HG02884 (cell line): ENCODE results near the gene JAKMIP1.
"Not testable (repeated sequence)": the region's sequence is repeated elsewhere in the genome, so short reads cannot be mapped to it uniquely, and the experiment has no call there.

Experiments
- ATAC-seq: cut with Tn5 transposase; IDR thresholded peaks from one replicate; pipeline ENCODE4 v1.9.1; 2021; ENCODE audit warnings: mild to moderate bottlenecking, moderate library complexity; ENCODE audit not compliant: unreplicated experiment

JAKMIP1 gene

DNA sequence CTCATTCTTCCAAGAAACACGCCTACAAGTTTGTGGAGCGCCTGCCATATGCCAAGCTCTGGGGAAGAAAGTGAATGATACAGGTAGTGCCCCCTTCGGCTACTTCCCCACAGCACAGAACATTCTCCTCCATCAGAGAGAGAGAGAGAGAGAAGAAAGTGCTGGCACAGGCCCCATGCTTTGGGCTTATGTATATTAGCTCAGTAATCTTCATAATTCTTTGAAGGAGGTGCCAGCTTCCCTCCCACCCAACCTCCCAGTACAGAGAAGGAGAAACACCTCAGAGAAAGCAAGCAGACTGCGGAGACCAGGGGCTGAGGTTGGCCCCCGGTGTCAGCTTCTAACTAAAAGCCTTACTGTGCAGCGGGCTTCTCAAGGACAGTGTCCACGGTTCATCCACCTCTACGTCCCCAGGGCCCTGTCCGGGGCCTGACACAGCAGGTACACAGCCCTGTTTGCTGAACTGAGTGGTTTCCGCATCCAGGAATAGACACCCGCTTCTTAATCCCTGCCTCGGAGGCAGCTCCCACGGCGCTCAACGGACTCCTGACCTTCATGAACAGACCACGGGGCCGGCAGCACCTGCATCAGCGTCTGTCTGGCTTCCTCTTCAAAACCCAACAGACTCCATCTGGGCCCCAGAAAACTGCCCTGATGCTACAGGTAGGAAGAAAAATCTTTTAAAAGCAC, 50.2 kb downstream of the JAKMIP1 start:
- ATAC-seq, result no peak

DNA sequence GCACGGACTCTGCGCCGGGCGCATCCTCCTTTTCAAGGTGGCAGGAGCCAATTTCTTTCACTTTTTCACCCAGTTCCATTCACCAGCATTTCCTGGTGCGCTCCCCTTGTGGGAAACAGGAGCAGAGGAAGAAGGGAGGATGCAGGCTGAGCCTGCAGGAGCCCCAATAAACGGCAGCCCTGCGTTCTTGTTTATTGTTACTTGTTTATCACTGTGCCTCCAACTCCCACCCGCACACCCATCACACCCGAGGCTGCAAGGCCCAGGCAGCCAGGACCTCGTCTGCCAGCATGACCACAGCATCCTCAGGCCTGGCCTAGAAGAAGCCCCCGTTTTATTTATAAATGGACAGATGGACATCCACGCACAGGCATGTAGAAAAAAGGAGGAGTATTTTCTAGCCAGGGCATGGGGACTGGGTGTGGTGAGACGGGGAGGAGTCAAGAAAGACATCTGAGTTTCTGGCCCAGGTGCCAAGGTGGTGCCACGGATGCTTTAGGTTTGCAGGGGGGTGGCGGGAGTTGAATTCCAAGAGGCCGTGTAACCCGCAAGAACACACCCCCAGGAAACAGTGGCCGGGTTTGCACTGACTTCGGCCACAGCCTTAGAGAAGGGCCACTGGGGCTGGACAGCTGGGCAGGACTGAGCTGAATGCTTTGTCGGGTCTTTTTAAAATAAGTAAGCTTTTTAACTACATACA, 51.7 kb downstream of the JAKMIP1 start:
- ATAC-seq, result no peak

GRCh38 chr4:6147441-6147840, 52.9 kb downstream of the JAKMIP1 start:
- ATAC-seq, result no peak

DNA sequence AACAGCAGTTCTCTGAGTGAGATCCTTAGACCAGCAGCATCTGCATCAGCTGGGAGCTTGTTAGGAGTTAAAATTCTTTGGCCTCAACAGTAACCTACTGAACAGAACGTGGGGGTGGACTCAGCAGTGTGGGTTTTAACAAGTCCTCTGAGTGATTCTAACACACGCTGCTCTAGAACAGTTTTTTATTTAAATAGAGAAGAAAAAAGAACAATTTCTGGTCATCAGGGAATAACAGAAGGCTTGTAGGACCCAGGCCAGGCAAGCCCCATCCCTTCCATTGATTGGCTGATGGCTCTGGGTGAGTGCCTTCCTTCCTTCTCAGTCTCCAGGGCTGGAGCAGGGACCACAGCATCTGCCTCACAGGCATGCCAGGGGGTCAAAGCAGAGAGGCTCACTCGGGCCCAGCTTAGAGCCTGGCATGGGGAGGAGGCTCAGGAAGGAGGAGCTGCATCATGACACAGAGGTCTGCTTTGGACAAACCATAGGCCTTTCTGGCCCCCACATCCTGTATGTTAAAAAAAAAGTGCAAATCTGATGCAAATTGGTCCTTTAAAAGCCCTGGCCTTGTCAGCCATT, 56.7 kb downstream of the JAKMIP1 start:
- ATAC-seq, result no peak

GRCh38 chr4:6142935-6143602, 57.3 kb downstream of the JAKMIP1 start:
- ATAC-seq, result no peak

GRCh38 chr4:6142511-6142910, 57.8 kb downstream of the JAKMIP1 start:
- ATAC-seq, result no peak

- ATAC-seq, result no peak
Observed at GRCh38 chr4:6141554-6141953, 58.8 kb downstream of the JAKMIP1 start.

GRCh38 chr4:6141021-6141420, 59.3 kb downstream of the JAKMIP1 start:
- ATAC-seq, result not testable (repeated sequence)

DNA sequence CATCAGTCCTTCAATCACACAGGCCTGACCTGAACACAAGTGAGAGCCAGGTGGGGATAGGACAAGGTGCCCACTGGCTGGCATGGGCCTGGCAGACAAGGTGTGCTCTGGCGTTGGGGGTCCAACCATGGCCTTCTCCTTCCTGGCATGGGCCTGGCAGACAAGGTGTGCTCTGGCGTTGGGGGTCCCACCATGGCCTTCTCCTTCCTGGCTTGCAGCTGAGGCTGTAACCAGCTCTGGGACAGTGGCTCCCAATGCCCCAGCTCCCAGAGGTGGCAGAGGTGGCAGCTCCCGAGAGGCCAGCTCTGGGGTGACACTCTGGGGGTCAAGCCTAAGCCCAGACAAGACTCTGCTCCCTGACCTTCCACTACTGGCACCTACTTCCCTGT, 62.6 kb downstream of the JAKMIP1 start:
- ATAC-seq, result no peak

DNA sequence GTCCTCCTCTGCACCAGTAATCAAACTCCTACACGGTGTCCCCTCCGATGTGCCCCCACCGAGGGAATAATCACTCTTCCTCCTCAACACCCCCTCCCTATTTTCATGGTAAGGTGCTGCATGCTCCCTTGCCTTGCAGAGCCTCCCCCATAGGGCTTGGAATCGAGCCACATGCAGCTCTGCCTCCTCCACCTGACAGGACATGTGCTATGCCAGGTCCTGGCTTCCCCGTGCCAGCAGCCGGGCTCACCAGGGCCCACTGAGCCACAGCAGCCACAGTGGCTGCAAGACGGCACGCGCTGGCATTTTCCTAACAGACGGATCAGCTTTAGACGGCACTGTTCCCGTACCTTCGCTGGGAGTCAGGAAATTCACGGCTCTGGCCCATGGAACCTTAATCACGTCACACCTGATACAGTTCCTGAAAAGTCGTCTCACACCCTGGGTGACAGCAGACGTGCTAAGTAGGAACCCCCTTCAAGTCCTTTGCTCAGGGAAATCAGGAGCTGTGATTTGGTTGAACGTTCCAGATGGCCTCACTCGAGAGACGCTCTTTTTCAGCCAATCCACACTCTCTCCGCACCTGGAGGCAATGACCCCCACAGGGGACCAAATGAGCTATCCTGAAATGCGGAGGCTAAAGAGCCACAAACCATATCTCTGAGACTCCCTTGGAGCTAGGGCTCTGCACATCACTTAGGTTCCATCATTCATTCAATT, 63.2 kb downstream of the JAKMIP1 start:
- no peak for ATAC-seq

DNA sequence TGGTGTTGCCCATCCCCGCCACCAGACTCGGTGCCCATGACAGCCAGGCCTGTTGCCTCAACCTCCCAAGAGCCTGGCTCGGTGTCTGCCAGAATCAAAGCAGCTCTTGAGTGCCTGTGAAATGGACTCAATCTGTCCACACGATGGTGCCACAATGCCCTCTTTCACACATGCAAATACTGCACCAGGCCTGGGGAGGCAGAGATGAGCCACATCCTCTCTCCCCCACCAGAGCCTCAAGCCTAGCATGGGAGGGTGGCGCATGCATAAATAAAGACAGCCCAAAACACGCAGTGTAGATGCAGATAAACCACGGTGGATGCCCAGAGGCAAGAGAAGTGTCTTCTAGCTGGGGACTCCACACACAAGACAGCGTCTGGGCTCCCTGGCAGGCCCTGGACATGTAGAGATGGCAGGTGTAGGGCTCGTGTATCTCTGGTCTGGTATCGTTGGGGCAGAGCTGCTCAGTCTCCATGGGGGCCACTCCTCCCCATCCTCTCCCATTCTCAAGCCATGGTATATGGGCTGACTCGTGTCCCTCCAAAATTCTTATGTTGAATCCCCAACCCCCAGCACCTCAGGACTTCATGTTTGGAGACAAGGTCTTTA, 65.6 kb downstream of the JAKMIP1 start:
- peak; percentile 93 for ATAC-seq

- no peak for ATAC-seq
Observed at GRCh38 chr4:6132716-6133115, 67.6 kb downstream of the JAKMIP1 start.

DNA sequence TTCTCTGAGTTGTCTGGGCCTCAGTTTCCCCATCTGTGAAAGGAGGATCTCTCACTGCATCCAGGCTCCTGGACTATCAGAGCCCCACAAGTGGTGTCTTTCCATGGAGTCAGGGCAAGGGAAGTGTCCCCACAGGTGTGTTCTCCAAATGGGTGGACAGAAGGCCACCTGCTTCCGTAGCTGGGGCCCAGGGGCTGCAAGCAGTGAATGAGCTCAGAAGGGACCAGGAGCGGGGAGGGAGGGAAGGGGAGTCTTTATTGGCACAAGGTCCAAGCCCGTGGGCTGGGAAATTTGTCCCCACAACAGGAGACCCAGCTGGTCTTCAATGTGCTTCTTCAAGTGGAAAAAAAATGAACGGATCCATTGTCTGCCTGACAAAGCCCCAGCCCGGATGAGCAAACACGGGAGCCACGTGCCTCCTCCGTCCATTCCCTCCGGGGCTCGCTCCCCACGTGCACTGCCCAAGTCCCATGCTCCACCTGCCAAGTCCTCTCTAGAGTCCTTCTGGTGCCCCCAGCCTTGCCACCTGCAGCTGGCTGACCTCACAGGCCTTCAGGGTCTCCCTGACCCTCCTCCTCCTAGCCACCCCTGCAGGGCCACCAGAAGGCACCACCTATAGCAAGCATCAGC, 72.0 kb downstream of the JAKMIP1 start:
- ATAC-seq, result no peak

- ATAC-seq, result no peak
Observed at GRCh38 chr4:6126971-6127745, 73.2 kb downstream of the JAKMIP1 start.

GRCh38 chr4:6125103-6125651, 75.2 kb downstream of the JAKMIP1 start:
- ATAC-seq, result no peak

DNA sequence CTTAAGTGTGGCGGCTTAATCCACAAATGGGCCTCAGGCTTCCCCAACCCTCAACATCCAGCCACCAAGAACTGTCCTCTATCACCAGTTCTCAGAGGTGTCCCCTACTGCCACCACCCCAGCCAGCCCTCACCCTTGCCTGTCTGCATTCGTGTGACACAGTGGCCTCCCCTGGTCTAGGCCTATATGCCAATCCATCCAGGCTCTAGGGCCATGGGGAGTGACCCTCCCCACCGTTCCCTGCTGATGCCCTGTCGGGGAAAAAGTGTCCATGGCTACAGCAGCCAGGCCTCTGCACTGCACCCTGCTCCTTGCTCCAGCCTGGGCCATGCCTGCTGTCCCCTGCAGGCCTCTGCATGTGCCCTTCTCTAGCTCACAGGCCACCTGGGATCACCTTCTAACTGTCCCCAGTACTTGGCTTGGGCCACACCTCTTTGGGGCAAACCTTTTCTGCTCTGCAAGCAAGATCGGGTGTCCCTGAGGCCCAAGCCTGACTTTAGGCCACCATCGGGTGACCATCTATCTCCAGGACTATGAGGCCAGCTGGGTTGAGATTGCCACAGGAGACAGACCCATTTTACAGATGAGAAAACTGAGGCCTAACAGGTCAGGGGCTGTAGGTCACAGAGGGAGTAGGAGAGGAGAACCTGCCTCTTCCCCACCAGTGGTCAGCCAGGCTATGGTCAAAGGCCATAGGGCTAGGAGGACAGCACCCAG, 75.8 kb downstream of the JAKMIP1 start:
- no peak for ATAC-seq

- no peak for ATAC-seq
Observed at GRCh38 chr4:6123976-6124375, 76.4 kb downstream of the JAKMIP1 start.

GRCh38 chr4:6123541-6123940, 76.8 kb downstream of the JAKMIP1 start:
- no peak for ATAC-seq

DNA sequence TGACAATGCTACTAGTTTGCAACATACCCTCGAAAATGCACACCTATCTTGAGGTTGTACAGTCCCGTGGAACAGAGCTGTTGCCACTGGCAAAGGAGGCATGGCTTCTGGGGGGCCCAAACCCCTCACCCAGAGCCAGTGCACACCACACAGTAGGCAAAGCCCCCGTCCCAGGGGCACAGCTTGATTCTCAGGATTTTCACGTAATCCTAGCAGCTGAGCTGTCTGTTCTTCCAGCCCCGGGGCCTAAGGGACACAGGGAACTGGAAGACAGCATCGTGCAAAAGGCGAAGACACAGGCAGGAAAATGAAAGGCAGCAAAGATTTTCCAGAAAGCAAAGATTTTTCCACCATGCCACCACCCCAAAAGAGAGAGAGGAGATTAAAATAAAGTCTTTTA, 77.2 kb downstream of the JAKMIP1 start:
- ATAC-seq, result no peak
